GM12801 (cell line): ENCODE results near the gene MTG2.

Experiments used
- CTCF ChIP-seq: IDR thresholded peaks from one replicate; pipeline ENCODE4 v1.5.1; 2011; ENCODE audit warnings: control low read depth; ENCODE audit not compliant: insufficient read length; ENCODE audit errors: extremely low read depth

The MTG2 gene

GRCh38 chr20:62233684-62234083 is 50.9 kb downstream of the MTG2 start:
- no peak for TF ChIP-seq CTCF

- no peak for TF ChIP-seq CTCF
Measured at GRCh38 chr20:62234339-62234738, 51.5 kb downstream of the MTG2 start.

- no peak for TF ChIP-seq CTCF
Measured at GRCh38 chr20:62235001-62235776, 52.4 kb downstream of the MTG2 start.

GRCh38 chr20:62235777-62236157 is 52.9 kb downstream of the MTG2 start:
- TF ChIP-seq CTCF = no peak

- TF ChIP-seq CTCF = no peak
Measured at GRCh38 chr20:62236200-62236599, 53.4 kb downstream of the MTG2 start.

- no peak for TF ChIP-seq CTCF
Measured at GRCh38 chr20:62236766-62237513, 54.1 kb downstream of the MTG2 start.

GRCh38 chr20:62237514-62237800 is 54.6 kb downstream of the MTG2 start:
- no peak for TF ChIP-seq CTCF
